DOHH2 (cell line): ENCODE data around the gene TRIP11.

ENCODE experiments used
- H3F3A ChIP-seq: fragments of 200-600 bp; sonication (generic), shearing (Covaris generic); 2 replicates; pipeline ENCODE4 v1.6.0; 2016; ENCODE audit warnings: antibody characterized with exemption, mild to moderate bottlenecking; ENCODE audit not compliant: control insufficient read depth, insufficient read depth
- H3K27ac ChIP-seq: fragments of 200-600 bp; sonication (generic); 2 replicates; pipeline ENCODE4 v1.5.1; 2014; ENCODE audit warnings: low read depth, mild to moderate bottlenecking, low read length, moderate library complexity
- H3K27me3 ChIP-seq: fragments of 200-600 bp; sonication (generic); 2 replicates; pipeline ENCODE4 v1.6.1; 2014; ENCODE audit warnings: mild to moderate bottlenecking, low read length, mixed read lengths; ENCODE audit not compliant: control insufficient read depth
- H3K36me3 ChIP-seq: fragments of 200-600 bp; sonication (generic); 2 replicates; pipeline ENCODE4 v1.6.1; 2014; ENCODE audit warnings: mild to moderate bottlenecking, low read length, moderate library complexity, mixed read lengths; ENCODE audit not compliant: control insufficient read depth
- H3K4me1 ChIP-seq: fragments of 200-600 bp; sonication (generic); 2 replicates; pipeline ENCODE4 v1.6.1; 2014; ENCODE audit warnings: mild to moderate bottlenecking, low read length, mixed read lengths; ENCODE audit not compliant: control insufficient read depth
- H3K4me2 ChIP-seq: fragments of 200-600 bp; sonication (generic); 2 replicates; pipeline ENCODE4 v1.6.0; 2014; ENCODE audit warnings: mild to moderate bottlenecking, low read length, moderate library complexity
- H3K4me3 ChIP-seq: fragments of 200-600 bp; sonication (generic); 2 replicates; pipeline ENCODE4 v1.5.1; 2014; ENCODE audit warnings: mild to moderate bottlenecking, low read length, mixed read lengths
- H3K79me2 ChIP-seq: fragments of 200-600 bp; sonication (generic); 2 replicates; pipeline ENCODE4 v1.6.1; 2014; ENCODE audit warnings: mild to moderate bottlenecking, low read length, mixed read lengths; ENCODE audit not compliant: control insufficient read depth
- H3K9me2 ChIP-seq: fragments of 200-600 bp; sonication (generic); replicated peaks from 2 replicates; pipeline ENCODE4 v1.6.1; 2014; ENCODE audit warnings: mild to moderate bottlenecking, low read length, mixed read lengths; ENCODE audit not compliant: control insufficient read depth
- H3K9me3 ChIP-seq: fragments of 200-600 bp; sonication (generic); 2 replicates; pipeline ENCODE4 v1.6.1; 2014; ENCODE audit warnings: antibody characterized with exemption, low read length, mixed read lengths; ENCODE audit not compliant: control insufficient read depth, insufficient read depth
- H4K20me1 ChIP-seq: fragments of 200-600 bp; sonication (generic); 2 replicates; pipeline ENCODE4 v1.6.0; 2014; ENCODE audit warnings: low read depth, mild to moderate bottlenecking, antibody characterized with exemption, low read length, moderate library complexity; ENCODE audit not compliant: control insufficient read depth, insufficient read depth
- CTCF ChIP-seq: fragments of 200-600 bp; sonication (generic); IDR thresholded peaks from one replicate; pipeline ENCODE4 v1.5.1; 2014; ENCODE audit warnings: antibody characterized with exemption, mild to moderate bottlenecking, low read depth, low read length; ENCODE audit not compliant: poor library complexity, severe bottlenecking
- EZH2phosphoT487 ChIP-seq: fragments of 200-600 bp; sonication (generic); IDR thresholded peaks from 2 replicates; pipeline ENCODE4 v1.6.1; 2017; ENCODE audit warnings: borderline replicate concordance, mild to moderate bottlenecking, antibody characterized with exemption, low read length, moderate library complexity, mixed read lengths

Gene TRIP11

GRCh38 chr14:92041203-92041602 is 1.3 kb upstream of the TRIP11 start:
- peak overlapping the region; percentile 97 for H3K4me3 ChIP-seq
- peaks cover 52% of the 10 kb centered on the region for H3K79me2 ChIP-seq
- H3K4me2 ChIP-seq, result peak overlapping the region; percentile 79
- H3K9me2 ChIP-seq, result no peaks in the 10 kb centered on the region
- H3K27ac ChIP-seq, result no peak overlapping the region
- peaks cover 8% of the 10 kb centered on the region; the same call in 1 of the 2 replicates for H4K20me1 ChIP-seq
- peaks cover 30% of the 10 kb centered on the region for H3K4me1 ChIP-seq
- H3K36me3 ChIP-seq, result peaks cover 14% of the 10 kb centered on the region
- peaks cover 5% of the 10 kb centered on the region; the same call in 1 of the 2 replicates for H3K9me3 ChIP-seq
- TF ChIP-seq CTCF, result no peak
- TF ChIP-seq EZH2phosphoT487, result no peak
- no peaks in the 10 kb centered on the region for H3F3A ChIP-seq
- no peaks in the 10 kb centered on the region for H3K27me3 ChIP-seq

- Histone ChIP-seq H3K4me1 (peaks cover 30% of the 10 kb centered on the region), H4K20me1 (peaks cover 8% of the 10 kb centered on the region; the same call in 1 of the 2 replicates), H3K4me3 (peak overlapping the region; percentile 97), H3F3A (no peaks in the 10 kb centered on the region), H3K36me3 (peaks cover 14% of the 10 kb centered on the region), H3K27ac (peak overlapping the region; percentile 78), H3K27me3 (no peaks in the 10 kb centered on the region), H3K9me3 (no peaks in the 10 kb centered on the region), H3K4me2 (peak overlapping the region; percentile 79), H3K79me2 (peaks cover 58% of the 10 kb centered on the region), H3K9me2 (no peaks in the 10 kb centered on the region)
- TF ChIP-seq EZH2phosphoT487, result no peak
- no peak for TF ChIP-seq CTCF
Measured at GRCh38 chr14:92040431-92041051, 682 bp upstream of the TRIP11 start.

GRCh38 chr14:92039063-92039718 is 668 bp downstream of the TRIP11 start:
- peaks cover 70% of the 10 kb centered on the region for H3K79me2 ChIP-seq
- H3K9me2 ChIP-seq, result no peaks in the 10 kb centered on the region
- no peaks in the 10 kb centered on the region for H3K9me3 ChIP-seq
- peak overlapping the region; percentile 97 for H3K4me3 ChIP-seq
- H3K36me3 ChIP-seq, result peaks cover 17% of the 10 kb centered on the region
- TF ChIP-seq CTCF (no peak), EZH2phosphoT487 (no peak)
- no peaks in the 10 kb centered on the region for H3F3A ChIP-seq
- peak overlapping the region; percentile 78 for H3K27ac ChIP-seq
- H3K4me1 ChIP-seq, result peaks cover 30% of the 10 kb centered on the region
- no peaks in the 10 kb centered on the region for H3K27me3 ChIP-seq
- peaks cover 8% of the 10 kb centered on the region; the same call in 1 of the 2 replicates for H4K20me1 ChIP-seq
- peak overlapping the region; percentile 79 for H3K4me2 ChIP-seq
